Activated CD8-positive, alpha-beta memory T cell treated with anti-CD3 and anti-CD28 coated beads for 1 hour (primary cell): ENCODE measurements around the gene MAGI1.

Experiments used
- DNase-seq, 2 donors: peaks; one replicate each; pipeline ENCODE4 v3.0.0-alpha.2; 2020; ENCODE audit warnings: low read depth in 1 of 2; ENCODE audit errors: extremely low read depth in 1 of 2

The MAGI1 gene

GRCh38 chr3:65975032-65975431 lies 63.7 kb downstream of the MAGI1 start:
- no peak for DNase-seq

GRCh38 chr3:65974509-65974908 lies 64.2 kb downstream of the MAGI1 start:
- DNase-seq: no peak

GRCh38 chr3:65972765-65973164 lies 66.0 kb downstream of the MAGI1 start:
- DNase-seq: no peak

- DNase-seq: no peak
Observed at GRCh38 chr3:65971293-65972252, 67.1 kb downstream of the MAGI1 start.

GRCh38 chr3:65968996-65969395 lies 69.7 kb downstream of the MAGI1 start:
- no peak for DNase-seq

GRCh38 chr3:65967451-65967850 lies 71.3 kb downstream of the MAGI1 start:
- DNase-seq: no peak

GRCh38 chr3:65964838-65965237 lies 73.9 kb downstream of the MAGI1 start:
- no peak for DNase-seq

GRCh38 chr3:65963787-65964677 lies 74.7 kb downstream of the MAGI1 start:
- no peak for DNase-seq

GRCh38 chr3:65961733-65962132 lies 77.0 kb downstream of the MAGI1 start:
- DNase-seq: no peak

GRCh38 chr3:65961128-65961527 lies 77.6 kb downstream of the MAGI1 start:
- DNase-seq: no peak

GRCh38 chr3:65960087-65960486 lies 78.6 kb downstream of the MAGI1 start:
- DNase-seq: no peak

- no peak for DNase-seq
Observed at GRCh38 chr3:65958216-65958615, 80.5 kb downstream of the MAGI1 start.

GRCh38 chr3:65955792-65956477 lies 82.8 kb downstream of the MAGI1 start:
- DNase-seq: no peak

- DNase-seq: no peak
Observed at GRCh38 chr3:65953881-65954733, 84.6 kb downstream of the MAGI1 start.

GRCh38 chr3:65953301-65953812 lies 85.4 kb downstream of the MAGI1 start:
- DNase-seq: no peak

- DNase-seq: no peak
Observed at GRCh38 chr3:65952842-65953241, 85.9 kb downstream of the MAGI1 start.

- DNase-seq: no peak
Observed at GRCh38 chr3:65951836-65952505, 86.7 kb downstream of the MAGI1 start.

GRCh38 chr3:65950340-65951326 lies 88.1 kb downstream of the MAGI1 start:
- DNase-seq: no peak
